OCI-LY3 (cell line): ENCODE data around the gene IFNA2.

ENCODE experiments used
- CTCF ChIP-seq: fragments of 200-600, 300-600 bp; sonication (generic); IDR thresholded peaks from 2 replicates; pipeline ENCODE4 v1.5.1; 2014; ENCODE audit warnings: antibody characterized with exemption, low read length, low read depth
- EZH2phosphoT487 ChIP-seq: fragments of 200-600 bp; shearing (Covaris generic); IDR thresholded peaks from 2 replicates; pipeline ENCODE4 v1.6.1; 2018; ENCODE audit warnings: antibody characterized with exemption, mixed run types, low read depth

GRCh38 chr9:21398955-21399489 is 13.8 kb upstream of the IFNA2 start:
- TF ChIP-seq CTCF (no peak), EZH2phosphoT487 (no peak)
